Stimulated activated memory B cell treated with anti-CD40 and anti-IgM and Interleukin-4, amounts not matched to agents 10 μg/mL and 1 μg/mL and 100 μg/mL, for 72 hours (primary cell): ENCODE results near the gene ABO.
"Not testable (repeated sequence)": the region's sequence is repeated elsewhere in the genome, so short reads cannot be mapped to it uniquely, and the experiment has no call there.

Source experiments
- ATAC-seq: fragments of 150-1000 bp; cut with Tn5 transposase; 2 replicates; pipeline ENCODE4 v1.10.0; 2021
- H3K27ac Mint-ChIP-seq: one replicate; pipeline ENCODE4 v1.8.0; 2022; ENCODE audit warnings: mild to moderate bottlenecking, mixed read lengths
- H3K27me3 Mint-ChIP-seq: one replicate; pipeline ENCODE4 v1.8.0; 2022; ENCODE audit warnings: mixed read lengths
- H3K36me3 Mint-ChIP-seq: one replicate; pipeline ENCODE4 v1.8.0; 2022; ENCODE audit warnings: mixed read lengths
- H3K4me1 Mint-ChIP-seq: one replicate; pipeline ENCODE4 v1.8.0; 2022; ENCODE audit warnings: mixed read lengths
- H3K4me3 Mint-ChIP-seq: one replicate; pipeline ENCODE4 v1.8.0; 2022; ENCODE audit warnings: mild to moderate bottlenecking, moderate library complexity, mixed read lengths
- H3K9me3 Mint-ChIP-seq: one replicate; pipeline ENCODE4 v1.8.0; 2022; ENCODE audit warnings: mixed read lengths

Gene ABO

DNA sequence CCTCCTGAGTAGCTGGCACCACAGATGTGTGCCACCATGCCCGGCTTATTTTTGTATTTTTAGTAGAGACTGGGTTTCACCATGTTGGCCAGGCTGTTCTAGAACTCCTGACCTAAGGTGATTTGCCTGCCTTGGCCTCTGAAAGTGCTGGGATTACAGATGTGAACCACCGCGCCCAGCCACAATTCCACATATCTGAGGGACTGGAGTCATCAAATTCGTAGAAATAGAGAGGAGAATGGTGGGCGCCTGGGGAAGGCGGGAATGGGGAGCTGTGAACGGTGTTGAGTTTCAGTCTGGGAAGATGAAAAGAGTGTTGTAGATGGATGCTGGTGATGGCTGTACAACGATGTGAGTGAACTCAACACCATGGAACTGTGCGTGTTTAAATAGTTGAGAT, 1.9 kb upstream of the ABO start:
- Mint-ChIP-seq H3K4me3 (no peak overlapping the region), H3K4me1 (no peaks in the 10 kb centered on the region), H3K27ac (no peak overlapping the region), H3K36me3 (no peaks in the 10 kb centered on the region), H3K27me3 (peaks cover 55% of the 10 kb centered on the region), H3K9me3 (peaks cover 5% of the 10 kb centered on the region)
- ATAC-seq: no peak

DNA sequence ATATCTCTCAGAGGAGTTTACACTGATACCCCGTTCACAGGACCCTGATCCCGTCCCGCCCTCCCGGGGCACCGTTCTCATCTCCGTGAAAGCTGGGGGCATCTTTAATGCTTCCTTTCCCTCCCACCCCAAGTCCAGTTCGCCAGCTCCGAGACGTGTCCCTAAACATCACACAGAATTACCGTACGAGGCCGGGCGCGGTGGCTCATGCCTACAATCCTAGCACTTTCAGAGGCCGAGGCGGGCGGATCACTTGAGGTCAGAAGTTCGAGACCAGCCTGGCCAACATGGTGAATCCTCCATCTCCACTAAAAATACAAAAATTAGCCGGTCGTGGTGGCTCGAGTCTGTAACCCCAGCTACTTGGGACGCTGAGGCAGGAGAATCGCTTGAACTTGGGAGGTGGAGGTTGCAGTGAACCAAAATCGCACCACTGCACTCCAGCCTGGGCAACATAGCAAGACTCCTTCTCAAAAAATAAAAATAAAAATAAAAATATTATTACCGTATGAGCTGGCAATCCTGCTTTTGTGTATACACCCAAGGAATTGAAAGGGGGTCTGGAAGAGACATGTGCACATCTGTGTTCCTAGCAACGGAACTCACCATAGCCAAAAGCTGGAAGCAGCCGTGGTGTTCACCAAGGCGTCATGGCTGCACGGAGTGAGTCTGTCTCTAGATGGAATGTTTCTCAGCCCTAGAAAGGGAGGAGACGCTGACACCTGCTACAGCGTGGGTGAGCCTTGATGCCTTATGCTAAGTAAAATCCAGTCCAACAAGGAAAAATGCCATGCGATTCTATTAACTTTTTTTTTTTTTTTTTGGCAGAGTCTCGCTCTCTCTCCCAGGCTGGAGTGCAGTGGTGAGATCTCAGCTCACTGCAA, 1.2 kb upstream of the ABO start:
- no peaks in the 10 kb centered on the region for H3K36me3 Mint-ChIP-seq
- no peak for ATAC-seq

DNA sequence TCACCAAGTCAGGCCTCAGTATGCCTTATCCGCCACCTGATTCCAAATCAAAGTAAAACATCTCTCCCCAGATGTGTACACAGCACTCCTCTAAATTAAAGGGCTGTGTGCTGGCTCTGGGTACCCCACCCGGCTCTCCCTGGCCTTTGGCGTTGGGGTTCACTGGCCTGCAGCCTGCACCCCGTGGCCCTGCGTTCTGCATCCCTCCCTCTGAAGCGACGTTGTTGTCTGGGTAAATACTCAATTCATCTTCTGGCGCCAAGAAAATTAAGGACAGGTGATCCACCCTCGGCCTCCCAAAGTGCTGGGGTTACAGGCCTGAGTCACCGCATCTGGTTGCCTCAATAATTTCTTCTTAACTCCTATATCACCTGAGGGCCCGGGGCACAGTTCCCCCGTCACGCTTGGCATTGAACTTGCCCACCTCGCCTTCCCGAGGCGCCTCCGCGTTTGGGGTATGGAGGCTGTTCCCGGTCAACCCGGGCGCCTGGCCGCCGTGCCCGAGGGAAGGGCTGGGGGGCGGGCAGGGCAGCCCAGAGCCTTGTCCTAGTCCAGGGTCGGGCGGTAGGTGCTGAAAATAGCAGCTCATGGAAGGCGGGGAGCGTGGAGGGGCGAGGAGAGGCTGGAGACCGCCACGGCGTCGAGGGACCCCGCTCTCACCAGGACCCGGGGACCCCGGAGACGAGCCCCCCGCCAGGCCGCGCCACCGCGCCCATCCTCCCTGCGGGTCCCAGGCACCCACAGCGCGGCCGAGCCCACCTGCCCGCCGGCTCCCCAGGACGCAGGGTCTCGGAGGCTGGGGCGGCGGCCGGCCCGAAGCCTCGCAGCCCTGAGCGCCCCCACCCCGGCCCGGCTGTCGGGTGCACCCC, 531 bp downstream of the ABO start:
- Mint-ChIP-seq H3K4me1 (no peaks in the 10 kb centered on the region), H3K27me3 (peaks cover 68% of the 10 kb centered on the region), H3K9me3 (peaks cover 5% of the 10 kb centered on the region), H3K4me3 (no peak overlapping the region), H3K27ac (no peak overlapping the region), H3K36me3 (no peaks in the 10 kb centered on the region)
- peak; percentile 7 for ATAC-seq

More for the DNA sequence above, 1.2 kb upstream of the ABO start:
- Mint-ChIP-seq H3K27ac (no peak overlapping the region), H3K4me1 (no peaks in the 10 kb centered on the region), H3K27me3 (peaks cover 62% of the 10 kb centered on the region), H3K9me3 (peaks cover 5% of the 10 kb centered on the region), H3K4me3 (no peak overlapping the region)

DNA sequence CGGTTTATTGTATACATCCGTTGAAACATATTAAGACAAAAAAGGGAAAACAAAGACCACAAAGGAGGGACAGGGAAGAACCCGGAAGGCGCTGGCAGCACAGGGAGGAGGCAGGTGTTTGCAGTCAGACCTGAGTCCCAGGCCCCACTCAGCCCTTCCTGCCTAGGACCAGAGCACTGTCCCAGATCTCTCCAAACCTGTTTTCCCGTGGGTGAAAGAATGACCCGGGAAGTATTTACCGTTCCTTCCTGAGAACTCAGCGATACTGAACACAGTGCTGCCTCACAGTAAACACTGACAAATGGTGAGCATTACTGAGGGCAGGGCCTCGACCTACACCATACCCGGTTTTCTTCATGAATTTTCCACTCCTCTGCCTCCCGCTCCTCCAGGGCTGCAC, 1.2 kb downstream of the ABO start:
- no peaks in the 10 kb centered on the region for H3K36me3 Mint-ChIP-seq
- H3K4me1 Mint-ChIP-seq: no peaks in the 10 kb centered on the region
- ATAC-seq: peak; percentile 4
- no peak overlapping the region for H3K4me3 Mint-ChIP-seq
- peaks cover 5% of the 10 kb centered on the region for H3K9me3 Mint-ChIP-seq
- H3K27me3 Mint-ChIP-seq: peaks cover 71% of the 10 kb centered on the region
- H3K27ac Mint-ChIP-seq: no peak overlapping the region

DNA sequence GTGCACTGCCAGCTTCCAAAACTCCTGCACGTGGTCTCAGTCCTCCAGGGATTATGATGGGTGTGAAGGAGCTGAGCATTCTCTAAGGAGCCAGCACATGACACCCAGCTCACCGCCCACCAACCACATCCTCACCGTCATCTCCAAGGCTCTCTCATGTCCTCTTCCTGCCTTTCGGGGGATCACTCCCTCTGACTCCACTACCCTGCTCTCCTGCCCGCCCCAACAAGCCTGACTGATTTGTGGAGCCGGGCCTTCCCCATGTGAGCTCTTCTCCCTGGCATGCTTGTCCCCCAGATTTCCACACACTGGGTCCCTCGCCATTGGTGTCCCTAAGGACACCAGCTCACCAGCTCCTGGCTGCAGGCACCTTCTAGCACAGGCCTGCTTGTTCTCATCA, 1.9 kb downstream of the ABO start:
- Mint-ChIP-seq H3K27me3 (peaks cover 71% of the 10 kb centered on the region), H3K4me1 (no peaks in the 10 kb centered on the region), H3K36me3 (no peaks in the 10 kb centered on the region), H3K4me3 (no peak overlapping the region), H3K9me3 (peaks cover 2% of the 10 kb centered on the region), H3K27ac (no peak overlapping the region)
- ATAC-seq: no peak

DNA sequence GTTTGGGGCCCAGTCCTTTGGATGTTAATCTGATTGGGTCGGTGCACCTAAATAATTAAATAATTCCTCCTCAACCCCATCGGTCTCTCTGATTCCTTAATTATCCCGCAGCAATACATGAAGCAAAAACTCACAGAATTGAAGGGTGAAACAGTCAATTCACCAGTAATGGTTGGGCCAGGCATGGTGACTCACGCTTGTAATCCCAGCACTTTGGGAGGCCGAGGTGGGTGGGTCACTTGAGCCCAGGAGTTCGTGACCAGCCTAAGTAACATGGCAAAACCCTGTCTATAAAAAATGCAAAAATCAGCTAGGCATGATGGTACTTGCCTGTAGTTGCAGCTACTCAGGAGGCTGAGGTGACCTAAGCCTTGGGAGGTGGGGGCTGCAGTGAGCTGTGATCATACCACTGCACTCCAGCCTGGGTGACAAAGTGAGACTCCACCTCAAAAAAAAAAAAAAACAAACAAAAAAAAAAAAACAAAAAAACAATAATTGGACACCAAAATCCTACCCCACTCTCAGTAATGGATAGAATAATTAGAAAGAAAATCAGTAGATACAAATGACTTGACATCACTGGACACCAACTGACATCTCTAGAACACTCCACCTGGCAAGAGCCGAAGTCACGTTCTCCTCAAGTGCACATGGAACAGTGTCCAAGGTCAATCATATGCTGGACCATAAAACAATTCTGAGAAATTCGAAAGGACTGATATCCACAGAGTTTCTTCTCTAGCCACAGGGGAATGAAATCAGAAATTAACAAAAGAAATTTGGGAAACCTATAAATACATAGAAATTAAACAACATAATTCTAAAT, 5.3 kb downstream of the ABO start:
- Mint-ChIP-seq H3K4me1 (no peaks in the 10 kb centered on the region), H3K27ac (no peak overlapping the region), H3K27me3 (peaks cover 51% of the 10 kb centered on the region), H3K36me3 (no peaks in the 10 kb centered on the region), H3K9me3 (no peaks in the 10 kb centered on the region), H3K4me3 (no peak overlapping the region)
- ATAC-seq: no peak

DNA sequence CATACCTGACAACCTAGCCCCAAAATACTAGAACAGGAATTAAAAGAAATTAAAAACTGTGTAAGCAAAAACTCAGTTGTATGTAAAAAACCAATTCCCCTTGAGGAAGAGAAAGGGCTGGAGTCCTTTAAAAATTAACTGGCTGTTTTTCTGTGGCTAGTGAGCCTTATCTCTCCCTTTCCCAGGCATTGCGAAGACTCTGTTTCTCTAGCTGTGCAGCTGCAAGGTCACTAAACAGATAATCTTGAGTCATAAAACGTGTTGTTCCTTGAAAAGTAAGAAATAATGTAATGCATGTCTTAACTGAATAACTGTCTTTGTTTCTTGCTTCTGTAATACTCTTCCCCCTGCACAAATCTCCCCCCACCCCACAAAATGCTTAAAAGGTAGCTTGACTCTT, 5.9 kb downstream of the ABO start:
- H3K4me3 Mint-ChIP-seq, H3K36me3 Mint-ChIP-seq, H3K27ac Mint-ChIP-seq, ATAC-seq, H3K9me3 Mint-ChIP-seq, H3K4me1 Mint-ChIP-seq: not testable (repeated sequence)
- H3K27me3 Mint-ChIP-seq: peaks cover 45% of the 10 kb centered on the region

DNA sequence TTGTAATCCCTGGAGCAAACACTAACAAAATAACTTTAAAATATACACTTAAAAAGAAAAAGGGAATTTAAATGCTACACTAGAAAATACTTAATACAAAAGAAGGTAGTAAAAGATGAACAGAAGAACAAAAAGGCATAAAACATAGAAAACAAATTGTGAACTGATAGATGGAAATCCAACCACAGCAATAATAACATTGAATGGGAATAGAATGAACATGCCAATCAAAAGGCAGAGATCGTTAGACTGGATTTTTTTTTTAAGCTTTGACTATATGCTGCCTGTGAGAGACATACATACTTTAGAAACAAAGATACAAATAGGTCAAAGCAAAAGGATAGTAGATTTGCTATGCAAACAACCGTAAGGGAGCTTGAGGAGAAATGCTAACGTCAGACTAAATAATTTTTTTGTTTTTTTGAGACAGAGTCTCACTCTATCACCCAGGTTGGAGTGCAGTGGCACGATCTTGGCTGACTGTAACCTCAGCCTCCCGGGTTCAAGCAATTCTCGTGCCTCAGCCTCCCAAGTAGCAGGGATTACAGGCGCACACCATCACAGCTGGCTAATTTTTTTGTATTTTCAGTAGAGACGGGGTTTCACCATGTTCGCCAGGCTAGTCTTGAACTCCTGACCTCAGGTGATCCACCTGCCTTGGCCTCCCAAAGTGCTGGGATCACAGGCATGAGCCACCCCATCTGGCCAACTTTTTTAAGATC, 6.5 kb downstream of the ABO start:
- no peaks in the 10 kb centered on the region for H3K36me3 Mint-ChIP-seq
- H3K9me3 Mint-ChIP-seq: no peaks in the 10 kb centered on the region
- no peak for ATAC-seq
- no peaks in the 10 kb centered on the region for H3K4me1 Mint-ChIP-seq
- no peak overlapping the region for H3K27ac Mint-ChIP-seq
- no peak overlapping the region for H3K4me3 Mint-ChIP-seq
- H3K27me3 Mint-ChIP-seq: peaks cover 39% of the 10 kb centered on the region

DNA sequence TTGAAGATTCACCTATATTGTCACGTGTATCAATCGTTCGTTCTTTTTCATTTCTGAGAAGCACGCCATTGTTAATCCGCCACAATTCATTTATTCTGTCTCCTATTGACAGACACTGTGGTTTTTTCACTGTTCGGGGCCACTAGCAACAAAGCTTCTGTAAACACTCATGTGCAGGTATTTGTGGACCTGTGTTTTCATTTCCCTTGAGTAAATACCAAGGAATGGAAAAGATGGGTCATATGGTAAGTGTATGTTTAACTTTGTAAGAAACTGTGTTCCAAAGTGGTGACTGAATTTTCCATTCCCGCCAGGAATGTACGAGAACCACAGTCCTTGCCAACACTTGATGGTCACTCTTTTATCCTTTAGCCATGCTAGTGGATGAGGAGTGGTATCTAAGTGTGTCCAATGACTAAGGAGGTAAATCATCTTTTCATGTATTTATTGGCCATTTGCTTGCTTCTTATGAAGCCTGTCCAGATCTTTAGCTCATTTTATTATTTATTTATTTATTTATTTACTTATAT, 10.7 kb downstream of the ABO start:
- Mint-ChIP-seq H3K27ac (no peak overlapping the region), H3K4me3 (no peak overlapping the region), H3K27me3 (peaks cover 33% of the 10 kb centered on the region), H3K4me1 (no peaks in the 10 kb centered on the region), H3K9me3 (no peaks in the 10 kb centered on the region), H3K36me3 (no peaks in the 10 kb centered on the region)
- ATAC-seq: no peak

DNA sequence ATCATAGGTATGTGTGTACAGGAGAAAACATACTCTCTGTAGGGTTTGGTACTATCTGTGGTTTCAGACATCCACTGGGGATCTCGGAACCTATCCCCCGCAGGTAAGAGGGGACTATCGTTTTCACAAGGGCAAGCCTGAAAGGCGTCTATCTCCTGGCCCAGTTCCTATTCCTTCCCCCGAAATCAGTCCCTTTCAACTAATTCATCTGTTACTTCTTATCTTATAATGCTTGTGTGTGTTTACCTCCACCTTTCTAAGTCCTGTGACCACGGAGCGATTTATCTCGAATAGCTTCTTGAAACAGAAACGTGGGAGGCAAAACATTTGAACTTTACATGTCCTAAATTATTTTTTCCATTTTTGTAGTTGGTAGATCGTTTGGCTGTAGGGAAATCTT, 11.4 kb downstream of the ABO start:
- H3K27me3 Mint-ChIP-seq: peaks cover 32% of the 10 kb centered on the region
- no peaks in the 10 kb centered on the region for H3K36me3 Mint-ChIP-seq
- no peaks in the 10 kb centered on the region for H3K4me1 Mint-ChIP-seq
- H3K27ac Mint-ChIP-seq: no peak overlapping the region
- no peaks in the 10 kb centered on the region for H3K9me3 Mint-ChIP-seq
- H3K4me3 Mint-ChIP-seq: no peak overlapping the region
- no peak for ATAC-seq

DNA sequence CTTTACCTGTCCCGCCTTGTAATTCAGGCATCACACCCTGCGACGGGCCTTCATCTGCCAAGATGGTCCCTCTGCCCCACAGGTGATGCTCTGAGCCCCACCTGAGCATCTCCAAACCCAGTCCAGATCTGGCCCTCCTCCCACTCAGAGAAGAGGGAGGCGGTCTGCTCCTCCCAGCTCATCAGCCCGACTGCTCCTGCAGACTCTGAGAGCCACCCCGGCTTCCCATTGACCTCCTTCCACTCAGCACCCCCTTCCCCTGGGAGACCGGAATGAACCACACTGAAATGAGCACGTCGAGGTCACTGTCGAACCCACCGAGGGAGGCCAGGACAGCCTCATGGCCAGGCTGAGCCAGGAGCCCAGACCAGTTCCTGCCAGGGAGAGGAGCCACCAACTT, 12.8 kb downstream of the ABO start:
- Mint-ChIP-seq H3K4me1 (no peaks in the 10 kb centered on the region), H3K27me3 (peaks cover 32% of the 10 kb centered on the region), H3K27ac (no peak overlapping the region), H3K9me3 (no peaks in the 10 kb centered on the region), H3K36me3 (no peaks in the 10 kb centered on the region), H3K4me3 (no peak overlapping the region)
- ATAC-seq: no peak

DNA sequence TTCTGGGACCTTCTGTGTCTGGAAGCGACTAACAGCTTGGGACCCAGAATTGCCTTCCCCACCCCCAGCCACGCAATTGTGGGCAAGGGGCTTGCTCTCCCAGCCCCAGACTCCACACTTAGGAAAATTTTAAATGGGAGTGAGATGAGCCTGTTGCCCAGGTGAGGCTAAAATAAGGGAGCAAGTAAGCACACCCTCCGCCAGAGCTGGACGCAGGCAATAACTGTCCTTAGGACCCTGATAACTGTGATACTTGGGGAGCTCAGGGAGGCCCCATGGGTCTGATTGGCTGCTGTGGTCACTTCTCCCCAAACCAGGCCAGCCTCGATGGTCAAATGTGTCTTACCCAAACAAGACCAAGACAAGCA, 13.3 kb downstream of the ABO start:
- H3K27ac Mint-ChIP-seq: no peak overlapping the region
- no peaks in the 10 kb centered on the region for H3K36me3 Mint-ChIP-seq
- ATAC-seq: no peak
- H3K27me3 Mint-ChIP-seq: peaks cover 34% of the 10 kb centered on the region
- no peaks in the 10 kb centered on the region for H3K9me3 Mint-ChIP-seq
- no peaks in the 10 kb centered on the region for H3K4me1 Mint-ChIP-seq
- H3K4me3 Mint-ChIP-seq: no peak overlapping the region

DNA sequence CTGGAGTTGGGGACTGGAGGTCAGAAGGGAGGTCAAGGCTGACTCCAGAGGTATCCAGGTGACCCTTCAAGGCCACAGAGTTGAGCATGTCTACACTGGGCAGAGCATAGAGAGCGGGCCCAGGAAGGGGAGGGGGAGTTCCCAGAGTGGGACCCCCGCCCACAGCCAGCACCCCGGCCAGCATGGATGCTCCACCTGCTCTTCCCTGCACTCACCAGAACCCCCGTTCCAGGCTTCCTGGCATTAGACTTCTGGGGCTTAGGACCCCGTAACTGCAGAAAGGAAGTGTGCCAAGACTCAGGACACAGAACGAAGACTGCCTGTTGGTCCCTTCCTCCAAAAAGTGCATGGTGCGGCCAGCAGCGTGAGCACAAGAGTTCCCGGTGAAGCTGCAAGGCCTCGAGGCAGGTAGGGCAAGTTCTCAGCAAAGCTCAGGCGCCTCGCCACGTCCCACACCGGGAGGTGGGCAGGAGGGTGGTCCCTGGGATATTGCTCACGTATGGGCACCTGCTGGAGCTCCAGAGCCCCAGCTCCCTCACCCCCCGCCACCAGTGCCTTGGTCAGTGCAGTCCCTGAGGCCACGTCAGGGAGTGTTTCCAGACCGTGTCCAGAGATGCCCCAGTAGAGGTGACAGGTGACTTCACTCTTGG, 13.8 kb downstream of the ABO start:
- no peaks in the 10 kb centered on the region for H3K4me1 Mint-ChIP-seq
- H3K4me3 Mint-ChIP-seq: no peak overlapping the region
- no peaks in the 10 kb centered on the region for H3K36me3 Mint-ChIP-seq
- peak; percentile 40 for ATAC-seq
- H3K27ac Mint-ChIP-seq: no peak overlapping the region
- H3K9me3 Mint-ChIP-seq: no peaks in the 10 kb centered on the region
- peaks cover 39% of the 10 kb centered on the region for H3K27me3 Mint-ChIP-seq
